Measurements from ENCODE around the gene SEC14L5.

DNA sequence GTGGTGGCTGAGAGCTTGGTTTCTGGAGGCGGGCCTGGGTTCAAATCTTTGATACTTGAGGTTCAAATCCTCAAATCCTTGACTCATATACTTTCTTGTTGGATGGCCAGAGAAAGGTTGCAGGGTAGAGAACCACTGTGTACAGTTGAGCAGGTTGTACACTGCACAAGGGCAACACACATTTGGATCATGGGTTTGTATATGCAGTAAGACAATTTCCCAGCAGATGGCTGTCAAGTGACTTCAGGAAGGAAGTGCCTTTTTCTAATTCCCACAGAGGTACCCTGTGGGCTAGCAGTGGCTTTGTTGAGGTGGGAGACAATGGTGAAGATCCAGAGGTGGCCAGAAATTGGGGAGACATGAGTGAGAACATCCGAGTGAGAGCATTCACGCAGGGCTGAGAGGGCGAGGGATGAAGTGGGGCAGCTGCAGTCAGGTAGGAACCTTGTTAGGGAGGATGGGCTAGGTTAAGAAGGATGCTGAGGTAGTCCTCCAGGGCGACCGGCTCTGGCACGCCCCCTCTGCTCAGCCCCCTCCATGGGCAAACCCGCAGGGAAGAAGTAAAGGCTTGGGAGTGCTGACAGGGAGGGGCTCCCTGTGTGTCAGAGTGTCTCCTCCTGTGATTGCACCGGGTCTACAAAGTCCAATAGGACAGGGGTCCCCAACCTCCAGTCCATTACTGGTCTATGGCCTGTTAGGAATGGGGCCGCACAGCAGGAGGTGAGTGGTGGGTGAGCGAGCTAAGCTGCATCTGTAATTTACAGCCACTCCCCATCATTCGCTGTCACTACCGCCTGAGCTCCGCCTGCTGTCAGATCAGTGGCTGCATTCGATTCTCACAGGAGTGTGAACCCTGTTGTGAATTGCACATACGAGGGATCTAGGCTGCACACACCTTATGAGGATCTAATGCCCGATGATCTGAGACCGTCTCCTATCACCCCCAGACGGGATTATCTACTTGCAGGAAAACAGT is 104.9 kb downstream of the SEC14L5 start:
- TF ChIP-seq CTCF (IDR thresholded peaks at IDR 0.05): no peak
- no peak for TF ChIP-seq EP300 (IDR thresholded peaks at IDR 0.05)
- TF ChIP-seq POLR2A (IDR thresholded peaks at IDR 0.05): no peak

All from suprapubic skin (tissue), 3 donors.